Measurements from ENCODE around the gene CNTNAP1.

Gene CNTNAP1

DNA sequence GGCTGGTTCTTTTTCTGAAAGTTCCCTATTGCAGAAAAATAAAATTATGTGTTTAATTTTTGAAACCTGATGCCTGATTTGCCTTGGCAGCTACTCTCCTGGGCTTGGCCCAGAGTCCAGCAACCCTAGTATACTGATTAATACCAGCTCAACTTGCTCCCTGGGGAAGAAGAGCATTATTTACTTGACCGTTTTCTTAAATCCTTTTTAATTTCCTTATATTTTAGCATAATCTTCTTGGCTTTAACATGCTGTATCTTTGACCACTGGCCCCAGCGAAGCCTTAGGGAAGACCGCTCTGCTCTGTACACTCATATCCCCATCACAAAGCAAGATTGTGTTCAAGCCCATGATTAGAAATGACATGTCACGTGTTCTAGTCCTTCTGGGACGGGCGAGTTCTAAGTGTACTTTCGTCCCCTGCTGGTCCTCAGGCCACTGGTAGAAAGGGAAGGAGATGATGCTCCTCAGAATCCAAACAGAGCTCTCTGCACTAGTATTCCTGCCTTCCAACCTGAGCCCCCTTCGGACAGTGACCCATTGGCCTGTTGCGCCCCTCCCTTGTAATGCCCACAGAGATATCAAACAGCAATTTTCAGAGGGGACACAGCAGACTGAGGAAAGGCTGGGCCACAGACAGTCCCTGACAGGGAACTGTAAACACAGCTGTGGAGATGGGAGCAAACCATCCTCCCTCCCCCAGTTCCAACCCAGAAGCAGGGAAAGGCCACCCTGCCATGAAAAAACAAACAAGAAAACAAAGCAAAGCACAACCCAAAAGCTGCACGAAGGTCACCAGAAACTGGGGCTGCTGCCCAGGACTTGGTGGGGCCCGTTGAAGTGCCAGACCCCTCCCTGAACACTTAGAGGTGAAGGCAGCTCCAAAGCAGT lies 66.8 kb downstream of the CNTNAP1 start:
- H3K9me3 Mint-ChIP-seq: peaks cover 5% of the 10 kb centered on the region
- peaks cover 2% of the 10 kb centered on the region for H3K36me3 Mint-ChIP-seq (ENCODE audit: low read depth)
- H3K4me3 Mint-ChIP-seq: no peak overlapping the region
- H3K4me1 Mint-ChIP-seq (ENCODE audit: low read depth): peaks cover 7% of the 10 kb centered on the region
- H3K27me3 Mint-ChIP-seq (ENCODE audit: low read depth): peaks cover 54% of the 10 kb centered on the region
- no peak overlapping the region for H3K27ac Mint-ChIP-seq
- DNase-seq (ENCODE audit: low spot score): no peak

Measured in T-helper 2 cell treated with Interferon-gamma antibody and Interleukin-4, amounts not matched to agents 5 μg/mL and 100 μg/mL, for 36 hours (primary cell).